Sciatic nerve (tissue), 2 donors: Measurements from ENCODE around the gene LSAMP. TPM values are rescaled to one million over a fixed set of nuclear protein-coding genes. Genes with fewer than 3 reads are reported as not detected.

Source experiments
- ATAC-seq: fragments of 200-7000 bp; cut with Tn5 transposase; one replicate; pipeline ENCODE4 v1.9.1; 2020; ENCODE audit warnings: mild to moderate bottlenecking, moderate library complexity
- DNase-seq: peaks from one replicate; pipeline ENCODE4 v3.0.0-alpha.2; 2020; ENCODE audit warnings: low spot score
- intact Hi-C: fragments of 100-400 bp; cut with DNase I; formaldehyde crosslinking; loops from one replicate; pipeline ENCODE4 v1.14.2; 2022
- total RNA-seq: library from RNA; stranded (reverse); fragmentation: NEBNext Ultra II Directional; extraction: Animal tissue kit (Norgen Biotek cat#: 25700); gene quantifications from one replicate; pipeline ENCODE4 v1.2.1, GENCODE V29; 2021
- donor health status: DM: no; HTN: no; CAD: no.
- donor health status: DM: no; HTN: no; CAD: no.

LSAMP gene
- total RNA-seq, 1 donor from 2014 or later, result 5.3 TPM

GRCh38 chr3:116051586-116051985 lies 393.7 kb downstream of the LSAMP start:
- ATAC-seq (no peak), DNase-seq (no peak)
- intact Hi-C loops, result no loop called here

DNA sequence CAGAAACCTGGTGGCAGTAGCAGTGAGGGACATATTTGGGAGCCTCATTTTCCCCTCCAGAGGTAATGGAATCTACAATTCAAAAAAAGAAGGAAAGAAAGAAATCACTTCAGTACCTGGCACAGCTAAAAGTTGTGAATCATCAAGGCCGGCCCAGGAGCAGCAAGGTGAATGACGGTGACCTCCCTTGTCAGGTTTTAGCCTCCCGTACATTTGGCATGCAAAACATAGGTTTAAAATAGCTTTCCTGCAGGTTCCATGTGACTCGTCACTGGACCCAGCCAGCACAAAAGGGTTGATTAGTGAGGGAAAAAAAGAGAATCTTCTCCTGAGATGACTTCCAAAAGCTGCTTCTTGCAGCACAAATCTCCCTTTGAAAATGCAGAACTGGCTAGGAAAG lies 394.2 kb downstream of the LSAMP start:
- intact Hi-C loops, result no loop called here
- DNase-seq, result no peak
- ATAC-seq, result no peak

GRCh38 chr3:116050311-116050915 lies 394.9 kb downstream of the LSAMP start:
- DNase-seq (no peak), ATAC-seq (no peak)
- intact Hi-C loops, result no loop called here

DNA sequence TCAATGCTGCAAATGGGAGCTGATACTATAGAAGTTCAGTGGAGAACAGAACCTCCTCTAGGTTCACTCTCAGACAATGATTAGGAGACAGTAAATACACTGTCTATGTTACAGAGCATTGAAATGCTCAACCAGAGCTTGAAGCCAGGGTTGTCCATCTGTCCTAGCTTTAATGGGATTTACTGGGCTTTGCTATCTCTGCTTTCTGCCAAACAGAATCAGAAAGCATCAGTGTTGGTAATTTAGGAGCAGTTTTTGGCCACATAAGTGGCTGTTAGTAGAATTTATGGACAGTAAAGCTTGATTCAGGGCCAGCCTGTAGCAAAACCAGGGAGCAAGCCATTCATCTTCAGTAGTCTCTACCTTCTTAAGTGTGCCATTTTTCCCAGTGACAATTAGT lies 396.3 kb downstream of the LSAMP start:
- intact Hi-C loops, result no loop called here
- ATAC-seq (no peak), DNase-seq (no peak)

GRCh38 chr3:116046350-116046749 lies 398.9 kb downstream of the LSAMP start:
- ATAC-seq (no peak), DNase-seq (no peak)
- intact Hi-C loops, result no loop called here

DNA sequence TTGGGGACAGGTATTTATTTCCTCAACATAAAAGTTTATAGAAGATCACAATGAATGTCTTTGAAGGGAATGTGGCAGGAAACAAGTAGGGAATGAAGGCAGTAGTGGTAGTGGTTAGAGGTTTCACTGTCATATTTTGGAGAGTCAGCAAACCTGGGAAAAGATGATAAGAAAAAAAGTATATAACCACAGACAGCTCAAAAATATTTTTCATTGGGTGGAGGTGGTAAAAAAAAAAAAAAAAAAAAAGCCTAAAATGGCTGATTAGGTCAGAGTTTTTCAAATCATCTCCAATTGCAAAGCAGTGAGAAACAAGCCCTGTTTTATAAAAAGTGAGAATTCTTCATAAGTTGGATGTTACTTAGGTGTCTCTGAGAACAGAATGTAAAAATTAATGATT lies 400.0 kb downstream of the LSAMP start:
- ATAC-seq (no peak), DNase-seq (no peak)
- intact Hi-C loops, result no loop called here

GRCh38 chr3:116040152-116040551 lies 405.1 kb downstream of the LSAMP start:
- ATAC-seq (no peak), DNase-seq (no peak)
- intact Hi-C loops, result no loop called here

DNA sequence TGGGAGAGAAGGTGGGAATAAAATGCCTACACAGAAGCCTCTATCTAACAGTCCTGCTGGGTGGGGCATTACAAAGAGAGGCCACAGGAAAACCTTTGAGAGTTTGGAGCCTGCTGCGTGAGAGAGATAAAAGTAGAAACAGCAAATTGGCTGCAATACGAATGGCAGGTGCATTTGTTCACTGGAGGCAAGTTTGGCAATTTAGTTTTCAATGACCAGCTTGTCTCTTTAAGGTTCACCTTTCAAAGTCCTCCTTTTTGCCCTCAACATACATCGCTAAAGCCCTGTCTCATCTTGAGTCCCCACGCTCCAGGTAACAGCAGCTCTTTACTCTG lies 405.7 kb downstream of the LSAMP start:
- intact Hi-C loops, result no loop called here
- ATAC-seq (no peak), DNase-seq (no peak)

- intact Hi-C loops, result no loop called here
- ATAC-seq (no peak), DNase-seq (no peak)
Measured at GRCh38 chr3:116038968-116039650, 406.2 kb downstream of the LSAMP start.

- intact Hi-C loops, result no loop called here
- DNase-seq, result no peak
- no peak for ATAC-seq
Measured at GRCh38 chr3:116037954-116038911, 407.1 kb downstream of the LSAMP start.

DNA sequence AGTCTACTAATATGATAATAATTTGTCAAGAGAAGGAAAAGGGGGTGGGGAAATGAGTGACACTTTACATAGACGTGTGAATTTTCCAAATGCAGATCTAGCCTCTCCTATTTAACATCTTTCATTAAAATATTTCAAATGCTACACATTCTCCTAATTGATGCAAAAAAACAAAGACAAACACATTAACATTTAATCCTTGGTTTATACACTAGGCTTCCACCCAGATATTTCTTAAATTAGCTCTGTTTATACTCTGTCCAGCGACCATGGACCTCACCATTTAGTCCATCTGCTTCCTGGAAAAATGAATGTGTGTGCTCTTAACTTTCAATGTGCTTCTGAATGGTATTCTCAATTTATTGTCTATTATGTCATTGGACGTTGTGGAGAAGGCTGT lies 409.9 kb downstream of the LSAMP start:
- ATAC-seq (no peak), DNase-seq (no peak)
- intact Hi-C loops, result no loop called here

DNA sequence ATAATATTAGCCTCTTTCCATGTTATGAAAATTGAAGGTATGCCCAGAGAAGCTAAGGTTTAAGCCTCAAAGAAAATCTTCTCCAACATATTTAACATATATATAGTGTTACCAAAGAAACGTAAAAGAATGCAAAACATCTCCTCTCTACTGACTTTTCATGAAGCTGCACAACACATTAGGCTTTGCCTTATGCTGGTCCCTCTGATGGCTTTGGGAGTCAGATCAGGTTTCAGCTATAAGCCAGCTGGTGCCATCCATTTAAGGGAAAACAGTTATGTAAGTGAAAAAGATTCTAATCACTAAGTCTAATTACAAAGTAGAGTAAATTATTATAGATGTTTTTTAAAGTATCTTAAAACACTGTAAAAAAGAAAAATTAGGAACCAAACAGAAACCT lies 410.5 kb downstream of the LSAMP start:
- ATAC-seq (no peak), DNase-seq (no peak)
- intact Hi-C loops, result no loop called here

GRCh38 chr3:116034086-116034485 lies 411.2 kb downstream of the LSAMP start:
- intact Hi-C loops, result no loop called here
- no peak for DNase-seq
- ATAC-seq, result no peak

GRCh38 chr3:116033516-116033915 lies 411.8 kb downstream of the LSAMP start:
- ATAC-seq, result no peak
- no peak for DNase-seq
- intact Hi-C loops, result no loop called here

DNA sequence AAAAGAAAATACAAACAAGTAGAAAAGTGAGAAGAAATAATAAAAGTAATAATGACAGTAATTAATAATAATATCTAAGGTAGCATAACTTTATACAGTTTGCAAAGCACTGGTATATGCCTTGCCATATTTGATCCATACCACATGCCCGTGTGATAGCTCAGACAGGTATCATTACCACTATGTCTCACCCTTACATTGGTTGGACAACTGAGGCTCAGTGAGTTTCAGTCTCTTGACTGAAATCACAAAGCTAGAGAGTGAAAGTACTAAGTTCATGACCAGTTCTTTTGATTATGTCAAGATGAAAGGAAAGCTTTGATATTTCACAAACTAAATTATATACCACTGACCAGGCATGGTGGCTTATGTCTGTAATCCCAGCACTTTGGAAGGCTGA lies 413.1 kb downstream of the LSAMP start:
- DNase-seq (no peak), ATAC-seq (no peak)
- intact Hi-C loops, result no loop called here

- DNase-seq (no peak), ATAC-seq (no peak)
- intact Hi-C loops, result no loop called here
Measured at GRCh38 chr3:116030131-116030850, 415.0 kb downstream of the LSAMP start.

GRCh38 chr3:116029266-116029665 lies 416.0 kb downstream of the LSAMP start:
- ATAC-seq (no peak), DNase-seq (no peak)
- intact Hi-C loops, result no loop called here

DNA sequence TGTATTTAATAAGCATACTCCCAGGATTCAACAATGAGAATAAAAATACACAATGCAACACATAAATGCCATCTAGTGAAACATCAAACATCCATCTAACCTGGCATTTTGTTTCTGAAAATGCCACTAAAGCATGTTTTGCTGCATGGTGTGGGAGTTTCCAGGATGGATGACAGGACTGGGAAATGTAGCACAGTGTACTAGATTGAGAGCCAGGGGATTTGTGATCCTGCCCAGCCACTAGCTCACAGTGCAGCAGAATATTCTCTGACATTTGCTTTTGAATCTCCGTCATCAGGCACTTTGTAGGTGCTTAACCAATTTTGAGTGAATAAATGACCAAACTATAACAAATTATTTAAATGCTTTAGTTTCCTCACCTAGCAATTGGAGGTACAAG lies 417.1 kb downstream of the LSAMP start:
- DNase-seq (no peak), ATAC-seq (no peak)
- intact Hi-C loops, result no loop called here

GRCh38 chr3:116020989-116021388 lies 424.3 kb downstream of the LSAMP start:
- DNase-seq, result no peak
- intact Hi-C loops, result no loop called here
- no peak for ATAC-seq

GRCh38 chr3:116020495-116020894 lies 424.8 kb downstream of the LSAMP start:
- no peak for ATAC-seq
- DNase-seq, result no peak
- intact Hi-C loops, result no loop called here
